Left cardiac atrium (tissue), 4 donors: ENCODE measurements around the gene CCDC88B. TPM values are rescaled to one million over a fixed set of nuclear protein-coding genes. Genes with fewer than 3 reads are reported as not detected.
"Not testable (repeated sequence)": the region's sequence is repeated elsewhere in the genome, so short reads cannot be mapped to it uniquely, and the experiment has no call there.

ENCODE experiments used
- ATAC-seq, 2 donors: fragments of 200-7000 bp; cut with Tn5 transposase; one replicate each; pipeline ENCODE4 v1.9.1; 2020; ENCODE audit warnings: mild to moderate bottlenecking in 2 of 2, moderate library complexity in 2 of 2
- DNase-seq: peaks from one replicate; pipeline ENCODE4 v3.0.0-alpha.2; 2020
- intact Hi-C, 2 donors: fragments of 100-400 bp; cut with DNase I; formaldehyde crosslinking; loops; one replicate each; pipeline versions ENCODE4 v1.14.1 to v1.15.1; 2022 to 2023
- total RNA-seq, 2 donors: library from RNA; stranded (reverse); fragmentation: NEBNext Ultra II Directional; extraction: Animal tissue kit (Norgen Biotek cat#: 25700); gene quantifications; one replicate each; pipeline ENCODE4 v1.2.1, GENCODE V29; 2021
- donor health status: DM: no; HTN: yes; CAD: no.
- donor health status: DM: no; HTN: yes; CAD: no; lungs with severe emphysema.
- donor health status: DM: yes; HTN: yes; CAD: no.
- donor health status: Dilated cardiomyopathy.

The CCDC88B gene
- total RNA-seq, 2 donors from 2014 or later = 9.2 to 10.6 TPM

DNA sequence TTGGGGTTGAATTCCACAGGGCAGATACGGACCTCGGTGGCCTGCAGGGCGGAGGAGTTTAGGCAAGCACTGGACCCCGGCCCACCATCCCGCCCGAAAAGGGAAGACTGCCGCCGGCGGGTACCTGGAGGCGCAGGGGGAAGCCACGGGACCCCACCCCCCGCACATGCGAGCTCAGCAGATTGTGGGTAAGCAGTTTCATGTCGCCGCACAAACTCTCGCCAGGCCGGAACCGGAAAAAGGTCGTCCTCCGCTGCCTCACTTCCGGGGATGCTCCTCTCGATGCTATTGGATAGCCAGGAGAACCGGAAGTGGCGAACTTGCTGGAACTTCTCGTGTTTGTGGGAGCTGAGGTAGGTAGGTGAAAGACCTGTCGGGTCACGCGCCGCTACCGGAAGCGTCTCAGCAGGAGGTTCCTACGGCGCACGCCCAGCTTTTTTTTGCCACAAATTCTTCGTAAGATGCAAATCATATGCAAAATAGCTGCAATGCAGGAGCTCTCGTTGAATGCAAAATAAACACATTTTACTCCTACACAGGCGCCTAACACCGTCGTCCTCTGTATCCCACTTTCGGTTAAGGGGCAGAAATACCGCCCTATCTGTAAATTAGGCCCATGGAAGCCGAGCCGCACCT is 22.6 kb upstream of the CCDC88B start, which contains the start of gene TRMT112:
TRMT112 (minus strand) TSS at position 235 of the 636 bp plus-strand sequence; CDS start at position 202, 33 bp downstream.
- DNase-seq = peak; percentile 96
- intact Hi-C loops = no loop called here
- peak; percentile 85 to 87 for ATAC-seq

- intact Hi-C loops = no loop called here
- peak; percentile 92 to 94 for ATAC-seq
- peak; percentile 97 for DNase-seq
Observed at GRCh38 chr11:64317961-64318765, 21.8 kb upstream of the CCDC88B start, which contains the start of gene PRDX5. Gene PRDX5, plus strand, starts transcription at chr11:64318121. Its CDS starts 95 bp downstream, at chr11:64318216.

GRCh38 chr11:64318766-64319761 is 20.9 kb upstream of the CCDC88B start:
- DNase-seq = no peak
- intact Hi-C loops = no loop called here
- ATAC-seq = no peak

DNA sequence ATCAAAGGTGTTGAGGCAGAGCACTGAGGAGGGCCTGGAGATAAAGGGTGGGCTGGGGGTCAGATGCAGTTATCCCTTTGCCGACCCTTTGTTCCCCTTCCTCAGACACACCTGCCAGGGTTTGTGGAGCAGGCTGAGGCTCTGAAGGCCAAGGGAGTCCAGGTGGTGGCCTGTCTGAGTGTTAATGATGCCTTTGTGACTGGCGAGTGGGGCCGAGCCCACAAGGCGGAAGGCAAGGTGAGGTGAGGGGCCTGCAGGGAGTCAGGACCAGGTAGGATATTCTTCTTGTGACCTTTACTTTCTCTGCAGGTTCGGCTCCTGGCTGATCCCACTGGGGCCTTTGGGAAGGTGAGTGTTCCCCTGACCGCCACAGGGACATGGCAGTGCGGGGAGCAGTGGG is 19.4 kb upstream of the CCDC88B start:
- ATAC-seq (no peak), DNase-seq (no peak)
- intact Hi-C loops = no loop called here

DNA sequence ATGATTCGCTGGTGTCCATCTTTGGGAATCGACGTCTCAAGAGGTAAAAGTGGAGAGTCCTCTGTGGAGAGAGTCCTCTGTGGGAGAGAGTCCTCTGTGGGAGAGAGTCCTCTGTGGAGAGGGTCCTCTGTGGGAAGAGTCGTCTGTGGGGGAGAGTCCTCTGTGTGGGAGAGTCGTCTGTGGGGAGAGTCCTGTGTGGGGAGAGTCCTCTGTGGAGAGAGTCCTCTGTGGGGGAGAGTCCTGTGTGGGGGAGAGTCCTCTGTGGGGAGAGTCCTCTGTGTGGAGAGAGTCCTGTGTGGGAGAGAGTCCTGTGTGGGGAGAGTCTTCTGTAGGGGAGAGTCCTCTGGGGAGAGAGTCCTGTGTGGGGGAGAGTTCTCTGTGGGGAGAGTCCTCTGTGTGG is 19.0 kb upstream of the CCDC88B start:
- intact Hi-C loops = no loop called here
- ATAC-seq = no peak
- DNase-seq = no peak

GRCh38 chr11:64321533-64321932 is 18.5 kb upstream of the CCDC88B start:
- ATAC-seq (no peak), DNase-seq (no peak)
- intact Hi-C loops = no loop called here

- intact Hi-C loops = no loop called here
- ATAC-seq (no peak), DNase-seq (no peak)
Observed at GRCh38 chr11:64322925-64323260, 17.1 kb upstream of the CCDC88B start.

GRCh38 chr11:64323373-64323772 is 16.6 kb upstream of the CCDC88B start:
- DNase-seq = no peak
- intact Hi-C loops = no loop called here

DNA sequence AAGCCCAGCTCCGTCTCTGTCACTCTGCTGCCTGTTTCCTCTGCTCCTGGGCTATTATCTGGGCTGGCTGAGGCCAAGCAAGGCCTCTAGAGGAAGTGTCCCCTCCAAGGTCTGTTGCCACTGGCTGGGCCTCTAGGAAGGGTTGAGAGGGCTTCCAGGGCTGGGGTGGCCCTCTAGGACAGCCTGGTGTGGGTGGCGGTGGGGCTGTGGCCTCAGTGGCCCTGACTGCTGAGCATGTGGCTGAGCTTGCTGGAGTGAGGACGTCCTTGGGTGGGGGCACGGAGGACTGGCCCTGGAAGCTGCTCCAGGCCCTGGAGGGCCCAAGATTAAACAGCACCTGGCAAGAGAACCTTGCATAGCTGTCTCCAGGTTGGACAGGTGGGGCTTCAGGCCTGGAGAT is 16.0 kb upstream of the CCDC88B start:
- intact Hi-C loops, ATAC-seq, DNase-seq: not testable (repeated sequence)

More at GRCh38 chr11:64323373-64323772, 16.6 kb upstream of the CCDC88B start:
- ATAC-seq = no peak

DNA sequence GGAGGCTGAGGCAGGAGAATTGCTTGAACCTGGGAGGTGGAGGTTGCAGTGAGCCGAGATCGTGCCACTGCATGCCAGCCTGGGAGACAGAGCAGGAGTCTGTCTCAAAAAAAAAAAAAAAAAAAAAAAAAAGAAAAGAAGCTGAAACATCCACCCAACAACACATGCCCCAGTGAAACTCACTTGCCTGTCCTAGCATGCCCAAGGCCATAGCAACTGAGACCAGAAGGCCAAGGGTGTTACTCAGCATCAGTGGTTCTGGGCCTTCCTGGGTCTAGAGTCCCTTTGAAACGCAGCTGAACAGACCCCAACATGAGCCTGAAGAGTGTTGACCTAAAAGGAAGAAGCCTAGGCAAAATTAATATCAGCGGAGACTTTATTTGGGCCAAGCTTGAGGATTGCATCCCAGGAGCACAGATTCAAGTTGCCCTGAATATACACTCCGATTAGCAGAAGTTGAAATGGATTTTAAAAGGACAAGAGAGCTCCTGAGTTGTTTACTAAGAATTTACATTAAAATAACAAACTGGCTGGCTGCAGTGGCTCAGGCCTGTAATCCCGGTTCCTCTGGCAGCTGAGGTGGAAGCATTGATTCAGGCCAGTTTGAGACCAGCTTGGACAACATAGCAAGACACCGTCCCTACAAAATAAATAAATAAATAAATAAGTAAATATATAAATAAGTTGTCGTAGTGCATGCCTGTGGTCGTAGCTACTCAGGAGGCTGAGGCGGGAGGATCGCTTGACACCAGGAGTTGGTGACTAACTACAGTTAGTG is 15.1 kb upstream of the CCDC88B start:
- no peak for DNase-seq
- intact Hi-C loops = no loop called here
- ATAC-seq = no peak

DNA sequence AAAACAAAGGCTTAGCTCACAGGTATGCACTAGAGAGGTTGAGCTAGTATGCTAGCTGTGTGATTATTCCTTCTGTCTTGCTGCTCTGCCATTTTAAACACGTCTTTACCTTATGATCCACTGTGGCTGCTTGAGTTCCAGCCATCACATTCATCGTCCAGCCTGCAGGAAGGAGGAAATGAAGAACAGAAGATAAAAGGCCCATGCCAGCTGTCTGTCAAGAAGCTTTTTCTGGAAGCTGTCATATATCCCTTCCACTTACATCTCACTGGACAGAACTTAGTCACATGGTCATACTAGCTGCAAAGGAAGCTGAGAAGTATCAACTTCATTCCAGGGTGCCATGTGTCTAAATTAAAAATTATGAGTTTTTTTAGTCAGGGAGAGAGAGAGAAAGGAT is 12.6 kb upstream of the CCDC88B start:
- no peak for ATAC-seq
- DNase-seq = no peak
- intact Hi-C loops = no loop called here

DNA sequence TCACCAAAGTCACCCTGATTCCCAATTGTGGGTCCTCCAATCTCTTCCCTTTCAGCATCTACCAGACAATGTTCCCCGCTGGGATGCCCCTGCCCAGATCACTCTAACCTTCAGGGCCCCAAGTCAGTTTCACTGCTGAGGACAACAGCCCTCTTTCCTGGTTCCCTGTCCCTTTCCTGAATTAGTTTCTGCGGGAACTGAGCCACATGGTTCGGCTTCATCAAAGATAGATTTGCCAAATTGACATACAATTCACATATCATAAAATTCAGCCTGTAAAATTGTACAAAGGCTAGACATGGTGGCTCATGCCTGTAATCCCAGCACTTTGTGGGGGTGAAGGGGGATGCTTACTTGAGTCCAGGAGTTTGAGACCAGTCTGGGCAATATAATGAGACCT is 12.0 kb upstream of the CCDC88B start:
- intact Hi-C loops = no loop called here
- no peak for ATAC-seq
- DNase-seq = no peak

DNA sequence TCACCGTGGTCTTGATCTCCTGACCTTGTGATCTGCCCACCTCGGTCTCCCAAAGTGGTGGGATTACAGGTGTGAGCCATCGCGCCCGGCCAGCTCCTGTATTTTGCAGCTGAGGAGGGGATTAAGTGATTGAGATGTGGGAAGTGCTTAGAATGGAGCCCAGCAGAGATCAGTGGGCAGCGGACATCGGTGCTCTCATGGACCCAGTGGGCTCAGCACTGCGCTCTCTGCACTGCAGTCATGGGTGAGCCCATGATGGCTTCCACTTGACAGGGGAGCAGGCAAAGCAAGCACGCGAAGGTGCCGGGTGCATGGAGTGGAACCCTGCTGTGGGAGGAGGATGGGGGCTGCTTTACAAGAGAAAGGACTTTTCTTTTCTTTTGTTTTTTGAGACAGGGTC is 9.1 kb upstream of the CCDC88B start:
- intact Hi-C loops = no loop called here
- DNase-seq (no peak), ATAC-seq (no peak)

GRCh38 chr11:64331569-64332371 is 8.2 kb upstream of the CCDC88B start:
- DNase-seq (peak; percentile 88), ATAC-seq (peak; percentile 72 to 86)
- intact Hi-C loops = no loop called here

DNA sequence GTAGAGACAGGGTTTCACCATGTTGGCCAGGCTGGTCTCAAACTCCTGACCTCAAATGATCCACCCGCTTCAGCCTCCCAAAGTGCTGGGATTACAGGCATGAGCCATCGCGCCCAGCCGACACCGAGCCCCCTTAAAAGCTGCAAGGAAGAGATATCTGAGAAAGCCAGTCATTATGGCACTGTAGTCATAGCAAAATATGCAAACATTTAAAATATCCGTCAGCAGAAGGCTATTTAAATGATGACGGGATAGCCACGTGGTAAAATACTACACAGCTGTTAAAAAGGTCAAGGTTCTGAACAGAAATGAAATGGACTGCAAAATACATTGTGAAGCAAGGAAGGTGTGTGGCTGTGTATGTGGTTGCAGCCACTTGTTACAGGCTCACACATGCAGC is 6.4 kb upstream of the CCDC88B start:
- intact Hi-C loops = no loop called here
- no peak for DNase-seq
- ATAC-seq = no peak

- ATAC-seq = peak; percentile 48 to 93
- DNase-seq = no peak
Observed at GRCh38 chr11:64334764-64335735, 5.0 kb upstream of the CCDC88B start.

More at GRCh38 chr11:64334764-64335735, 5.0 kb upstream of the CCDC88B start:
- intact Hi-C loops = no loop called here
